ENCODE results near the gene DOCK10. TPM values are rescaled to one million over a fixed set of nuclear protein-coding genes. Genes with fewer than 3 reads are reported as not detected.
"Not testable (repeated sequence)": the region's sequence is repeated elsewhere in the genome, so short reads cannot be mapped to it uniquely, and the experiment has no call there.

Gene DOCK10
- total and polyA plus RNA-seq, 4 donors, result 7.6 to 81.8 (median 42.6) TPM

GRCh38 chr2:224946895-224947294 is 95.4 kb downstream of the DOCK10 start:
- Histone ChIP-seq H3K4me3 (ENCODE audit: low read length in 2 of 2) (no peak overlapping the region), H3K9me3 (ENCODE audit: control insufficient read depth, low read length) (no peaks in the 10 kb centered on the region), H3K36me3 (ENCODE audit: control insufficient read depth in 1 of 2, insufficient read depth in 2 of 2, low read length in 1 of 2) (no peaks in the 10 kb centered on the region), H3K27ac (ENCODE audit: low read depth in 1 of 2, low read length in 2 of 2) (no peak overlapping the region), H3K4me1 (ENCODE audit: control insufficient read depth in 1 of 2, insufficient read depth in 2 of 2, low read length in 2 of 2) (peaks cover 0 to 20% of the 10 kb centered on the region in 2 donors), H3K27me3 (ENCODE audit: control insufficient read depth in 1 of 2, insufficient read depth in 2 of 2, low read length in 1 of 2) (no peaks in the 10 kb centered on the region)
- intact Hi-C loops (cut with DNase I), result loop anchor here in 1 of 2 donors (1.0 kb wide), 1 partner anchor 36 kb away; no protein-coding TSS in a partner anchor
- 68 to 74% methylated on average over 7 of the region's 7 CpGs for WGBS, 2 donors
- no peak for ATAC-seq (ENCODE audit: low FRiP score)
- DNase-seq, result no peak

- no peak for ATAC-seq (ENCODE audit: low FRiP score)
- 61 to 70% methylated on average over 8 of the region's 8 CpGs for WGBS, 2 donors
- H3K4me1 ChIP-seq (ENCODE audit: control insufficient read depth in 1 of 2, insufficient read depth in 2 of 2, low read length in 2 of 2), result peaks cover 0 to 16% of the 10 kb centered on the region in 2 donors
- intact Hi-C loops (cut with DNase I), result loop anchor here in 1 of 2 donors (5.0 kb wide), 1 partner anchor 37 kb away; no protein-coding TSS in a partner anchor
- no peaks in the 10 kb centered on the region for H3K36me3 ChIP-seq (ENCODE audit: control insufficient read depth in 1 of 2, insufficient read depth in 2 of 2, low read length in 1 of 2)
- H3K4me3 ChIP-seq (ENCODE audit: low read length in 2 of 2), result no peak overlapping the region
- no peaks in the 10 kb centered on the region for H3K9me3 ChIP-seq (ENCODE audit: control insufficient read depth, low read length)
- H3K27ac ChIP-seq (ENCODE audit: low read depth in 1 of 2, low read length in 2 of 2), result peak overlapping the region in 1 of 2 donors; percentile 22
- no peaks in the 10 kb centered on the region for H3K27me3 ChIP-seq (ENCODE audit: control insufficient read depth in 1 of 2, insufficient read depth in 2 of 2, low read length in 1 of 2)
- no peak for DNase-seq
Observed at GRCh38 chr2:224944707-224945547, 97.3 kb downstream of the DOCK10 start.

GRCh38 chr2:224943601-224944041 is 98.6 kb downstream of the DOCK10 start:
- DNase-seq; H3K27me3 ChIP-seq (ENCODE audit: control insufficient read depth in 1 of 2, insufficient read depth in 2 of 2, low read length in 1 of 2); H3K36me3 ChIP-seq (ENCODE audit: control insufficient read depth in 1 of 2, insufficient read depth in 2 of 2, low read length in 1 of 2); H3K4me3 ChIP-seq (ENCODE audit: low read length in 2 of 2); ATAC-seq (ENCODE audit: low FRiP score); H3K9me3 ChIP-seq (ENCODE audit: control insufficient read depth, low read length): not testable (repeated sequence)
- peak overlapping the region in 1 of 2 donors; percentile 19 for H3K27ac ChIP-seq (ENCODE audit: low read depth in 1 of 2, low read length in 2 of 2)
- peaks cover 2 to 16% of the 10 kb centered on the region in 2 donors for H3K4me1 ChIP-seq (ENCODE audit: control insufficient read depth in 1 of 2, insufficient read depth in 2 of 2, low read length in 2 of 2)
- intact Hi-C loops (cut with DNase I), result loop anchor here in 1 of 2 donors (5.0 kb wide), 1 partner anchor 39 kb away; no protein-coding TSS in a partner anchor
- WGBS, 2 donors, result 85 to 89% methylated on average over 8 of the region's 8 CpGs

- 95 to 98% methylated on average over 2 of the region's 2 CpGs for WGBS, 2 donors
- peaks cover 2 to 16% of the 10 kb centered on the region in 2 donors for H3K4me1 ChIP-seq (ENCODE audit: control insufficient read depth in 1 of 2, insufficient read depth in 2 of 2, low read length in 2 of 2)
- peak overlapping the region; percentile 8 to 51 for H3K27ac ChIP-seq (ENCODE audit: low read depth in 1 of 2, low read length in 2 of 2)
Observed at GRCh38 chr2:224941960-224942359, 100.3 kb downstream of the DOCK10 start.

GRCh38 chr2:224940618-224941017 is 101.7 kb downstream of the DOCK10 start:
- WGBS, 2 donors, result 95 to 100% methylated on average over 3 of the region's 3 CpGs
- DNase-seq (no peak), ATAC-seq (ENCODE audit: low FRiP score) (no peak)
- H3K27ac ChIP-seq (ENCODE audit: low read depth in 1 of 2, low read length in 2 of 2), result peak overlapping the region in 1 of 2 donors; percentile 67
- intact Hi-C loops (cut with DNase I), result loop anchor here in 1 of 2 donors (5.0 kb wide), 1 partner anchor 42 kb away; no protein-coding TSS in a partner anchor
- H3K9me3 ChIP-seq (ENCODE audit: control insufficient read depth, low read length), result no peaks in the 10 kb centered on the region
- H3K36me3 ChIP-seq (ENCODE audit: control insufficient read depth in 1 of 2, insufficient read depth in 2 of 2, low read length in 1 of 2), result no peaks in the 10 kb centered on the region
- H3K4me1 ChIP-seq (ENCODE audit: control insufficient read depth in 1 of 2, insufficient read depth in 2 of 2, low read length in 2 of 2), result peaks cover 2 to 16% of the 10 kb centered on the region in 2 donors
- H3K27me3 ChIP-seq (ENCODE audit: control insufficient read depth in 1 of 2, insufficient read depth in 2 of 2, low read length in 1 of 2), result no peaks in the 10 kb centered on the region
- no peak overlapping the region for H3K4me3 ChIP-seq (ENCODE audit: low read length in 2 of 2)

More at GRCh38 chr2:224941960-224942359, 100.3 kb downstream of the DOCK10 start:
- Histone ChIP-seq H3K4me3 (ENCODE audit: low read length in 2 of 2) (no peak overlapping the region), H3K36me3 (ENCODE audit: control insufficient read depth in 1 of 2, insufficient read depth in 2 of 2, low read length in 1 of 2) (no peaks in the 10 kb centered on the region), H3K27me3 (ENCODE audit: control insufficient read depth in 1 of 2, insufficient read depth in 2 of 2, low read length in 1 of 2) (no peaks in the 10 kb centered on the region), H3K9me3 (ENCODE audit: control insufficient read depth, low read length) (no peaks in the 10 kb centered on the region)
- ATAC-seq (ENCODE audit: low FRiP score) (no peak), DNase-seq (no peak)
- intact Hi-C loops (cut with DNase I), result loop anchor here in 1 of 2 donors (5.0 kb wide), 1 partner anchor 40 kb away; no protein-coding TSS in a partner anchor

GRCh38 chr2:224938651-224939182 is 103.6 kb downstream of the DOCK10 start:
- intact Hi-C loops (cut with DNase I), result loop anchor here in 1 of 2 donors (5.0 kb wide), 1 partner anchor 34 kb away; no protein-coding TSS in a partner anchor
- Histone ChIP-seq H3K4me1 (ENCODE audit: control insufficient read depth in 1 of 2, insufficient read depth in 2 of 2, low read length in 2 of 2) (peaks cover 4 to 15% of the 10 kb centered on the region in 2 donors), H3K27me3 (ENCODE audit: control insufficient read depth in 1 of 2, insufficient read depth in 2 of 2, low read length in 1 of 2) (no peaks in the 10 kb centered on the region), H3K9me3 (ENCODE audit: control insufficient read depth, low read length) (no peaks in the 10 kb centered on the region), H3K4me3 (ENCODE audit: low read length in 2 of 2) (no peak overlapping the region), H3K27ac (ENCODE audit: low read depth in 1 of 2, low read length in 2 of 2) (peak overlapping the region in 1 of 2 donors; percentile 64), H3K36me3 (ENCODE audit: control insufficient read depth in 1 of 2, insufficient read depth in 2 of 2, low read length in 1 of 2) (no peaks in the 10 kb centered on the region)
- ATAC-seq (ENCODE audit: low FRiP score) (no peak), DNase-seq (no peak)
- 39 to 46% methylated on average over 6 of the region's 6 CpGs for WGBS, 2 donors

GRCh38 chr2:224937887-224938286 is 104.4 kb downstream of the DOCK10 start:
- H3K27ac ChIP-seq (ENCODE audit: low read depth in 1 of 2, low read length in 2 of 2), result no peak overlapping the region
- WGBS, 2 donors, result 92 to 96% methylated on average over 5 of the region's 5 CpGs
- H3K4me1 ChIP-seq (ENCODE audit: control insufficient read depth in 1 of 2, insufficient read depth in 2 of 2, low read length in 2 of 2), result peaks cover 4 to 15% of the 10 kb centered on the region in 2 donors
- DNase-seq (no peak), ATAC-seq (ENCODE audit: low FRiP score) (no peak)
- no peaks in the 10 kb centered on the region for H3K36me3 ChIP-seq (ENCODE audit: control insufficient read depth in 1 of 2, insufficient read depth in 2 of 2, low read length in 1 of 2)
- no peak overlapping the region for H3K4me3 ChIP-seq (ENCODE audit: low read length in 2 of 2)
- H3K9me3 ChIP-seq (ENCODE audit: control insufficient read depth, low read length), result no peaks in the 10 kb centered on the region
- intact Hi-C loops (cut with DNase I), result loop anchor here in 1 of 2 donors (5.0 kb wide), 1 partner anchor 34 kb away; no protein-coding TSS in a partner anchor
- no peaks in the 10 kb centered on the region for H3K27me3 ChIP-seq (ENCODE audit: control insufficient read depth in 1 of 2, insufficient read depth in 2 of 2, low read length in 1 of 2)

GRCh38 chr2:224934526-224935188 is 107.6 kb downstream of the DOCK10 start:
- H3K4me3 ChIP-seq (ENCODE audit: low read length in 2 of 2), result no peak overlapping the region
- DNase-seq, result no peak
- intact Hi-C loops (cut with DNase I), result loop anchor here in 1 of 2 donors (5.0 kb wide), 1 partner anchor 38 kb away; no protein-coding TSS in a partner anchor
- H3K27me3 ChIP-seq (ENCODE audit: control insufficient read depth in 1 of 2, insufficient read depth in 2 of 2, low read length in 1 of 2), result no peaks in the 10 kb centered on the region
- H3K9me3 ChIP-seq (ENCODE audit: control insufficient read depth, low read length), result no peaks in the 10 kb centered on the region
- 41 to 45% methylated on average over 5 of the region's 5 CpGs for WGBS, 2 donors
- H3K36me3 ChIP-seq (ENCODE audit: control insufficient read depth in 1 of 2, insufficient read depth in 2 of 2, low read length in 1 of 2), result no peaks in the 10 kb centered on the region
- ATAC-seq (ENCODE audit: low FRiP score), result peak; percentile 75
- H3K4me1 ChIP-seq (ENCODE audit: control insufficient read depth in 1 of 2, insufficient read depth in 2 of 2, low read length in 2 of 2), result peaks cover 4 to 21% of the 10 kb centered on the region in 2 donors
- peak overlapping the region; percentile 86 to 87 for H3K27ac ChIP-seq (ENCODE audit: low read depth in 1 of 2, low read length in 2 of 2)

Measured in aorta (tissue), 5 donors.